Breast epithelium (tissue), 3 donors: ENCODE data around the gene ABCE1.

Source experiments
- POLR2A ChIP-seq: fragments of 450-650 bp; IDR thresholded peaks from one replicate; pipeline ENCODE4 v1.6.1; 2016; ENCODE audit warnings: antibody characterized with exemption, mild to moderate bottlenecking, moderate library complexity
- TF ChIP-seq, protein P1 (sequence below), 3 donors: fragments of 450-650 bp; IDR thresholded peaks; one replicate each; pipeline ENCODE4 v1.5.1; 2016 to 2017; ENCODE audit warnings: antibody characterized with exemption in 3 of 3, mild to moderate bottlenecking in 3 of 3, moderate library complexity in 3 of 3

DNA sequence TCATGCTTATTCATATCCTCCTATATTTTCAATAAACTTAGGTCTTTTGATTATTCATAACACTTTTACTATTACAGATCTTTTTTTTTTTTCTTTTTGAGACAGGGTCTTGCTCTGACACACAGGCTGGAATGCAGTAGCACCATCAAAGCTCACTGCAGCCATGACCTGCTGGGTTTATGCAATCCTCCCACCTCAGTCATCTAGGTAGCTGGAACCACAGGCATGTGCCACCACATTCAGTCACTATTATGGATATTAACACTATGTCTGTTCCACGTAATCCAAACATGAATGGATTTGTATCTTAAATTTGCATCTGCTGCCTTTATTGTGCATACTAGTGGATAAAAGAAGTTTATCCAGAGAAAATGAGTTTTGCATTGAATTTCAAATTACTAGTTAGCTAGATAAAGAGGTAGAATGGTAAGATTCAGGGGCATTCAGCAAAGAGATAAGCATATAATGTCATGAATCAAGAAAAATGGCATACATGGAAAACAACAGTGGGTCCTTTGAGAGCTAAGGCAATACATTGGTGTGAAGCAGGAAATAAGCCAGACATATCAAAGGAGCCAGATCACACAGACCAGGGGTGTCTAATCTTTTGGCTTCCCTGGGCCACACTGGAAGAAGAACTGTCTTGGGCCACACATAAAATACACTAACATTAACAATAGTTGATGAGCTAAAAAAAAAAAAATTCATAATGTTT is 14.1 kb upstream of the ABCE1 start:
- TF ChIP-seq, protein P1, sequence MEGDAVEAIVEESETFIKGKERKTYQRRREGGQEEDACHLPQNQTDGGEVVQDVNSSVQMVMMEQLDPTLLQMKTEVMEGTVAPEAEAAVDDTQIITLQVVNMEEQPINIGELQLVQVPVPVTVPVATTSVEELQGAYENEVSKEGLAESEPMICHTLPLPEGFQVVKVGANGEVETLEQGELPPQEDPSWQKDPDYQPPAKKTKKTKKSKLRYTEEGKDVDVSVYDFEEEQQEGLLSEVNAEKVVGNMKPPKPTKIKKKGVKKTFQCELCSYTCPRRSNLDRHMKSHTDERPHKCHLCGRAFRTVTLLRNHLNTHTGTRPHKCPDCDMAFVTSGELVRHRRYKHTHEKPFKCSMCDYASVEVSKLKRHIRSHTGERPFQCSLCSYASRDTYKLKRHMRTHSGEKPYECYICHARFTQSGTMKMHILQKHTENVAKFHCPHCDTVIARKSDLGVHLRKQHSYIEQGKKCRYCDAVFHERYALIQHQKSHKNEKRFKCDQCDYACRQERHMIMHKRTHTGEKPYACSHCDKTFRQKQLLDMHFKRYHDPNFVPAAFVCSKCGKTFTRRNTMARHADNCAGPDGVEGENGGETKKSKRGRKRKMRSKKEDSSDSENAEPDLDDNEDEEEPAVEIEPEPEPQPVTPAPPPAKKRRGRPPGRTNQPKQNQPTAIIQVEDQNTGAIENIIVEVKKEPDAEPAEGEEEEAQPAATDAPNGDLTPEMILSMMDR (IDR thresholded peaks at IDR 0.05): no peak
- TF ChIP-seq POLR2A: no peak
